ENCODE results near the gene ZNF132. TPM values are rescaled to one million over a fixed set of nuclear protein-coding genes. Genes with fewer than 3 reads are reported as not detected.
"Not testable (repeated sequence)": the region's sequence is repeated elsewhere in the genome, so short reads cannot be mapped to it uniquely, and the experiment has no call there.

The ZNF132 gene
- polyA plus RNA-seq, 1 experiment, result 2.7 TPM

- TF ChIP-seq, protein P1, sequence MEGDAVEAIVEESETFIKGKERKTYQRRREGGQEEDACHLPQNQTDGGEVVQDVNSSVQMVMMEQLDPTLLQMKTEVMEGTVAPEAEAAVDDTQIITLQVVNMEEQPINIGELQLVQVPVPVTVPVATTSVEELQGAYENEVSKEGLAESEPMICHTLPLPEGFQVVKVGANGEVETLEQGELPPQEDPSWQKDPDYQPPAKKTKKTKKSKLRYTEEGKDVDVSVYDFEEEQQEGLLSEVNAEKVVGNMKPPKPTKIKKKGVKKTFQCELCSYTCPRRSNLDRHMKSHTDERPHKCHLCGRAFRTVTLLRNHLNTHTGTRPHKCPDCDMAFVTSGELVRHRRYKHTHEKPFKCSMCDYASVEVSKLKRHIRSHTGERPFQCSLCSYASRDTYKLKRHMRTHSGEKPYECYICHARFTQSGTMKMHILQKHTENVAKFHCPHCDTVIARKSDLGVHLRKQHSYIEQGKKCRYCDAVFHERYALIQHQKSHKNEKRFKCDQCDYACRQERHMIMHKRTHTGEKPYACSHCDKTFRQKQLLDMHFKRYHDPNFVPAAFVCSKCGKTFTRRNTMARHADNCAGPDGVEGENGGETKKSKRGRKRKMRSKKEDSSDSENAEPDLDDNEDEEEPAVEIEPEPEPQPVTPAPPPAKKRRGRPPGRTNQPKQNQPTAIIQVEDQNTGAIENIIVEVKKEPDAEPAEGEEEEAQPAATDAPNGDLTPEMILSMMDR (IDR thresholded peaks at IDR 0.05; ENCODE audit: insufficient read depth, low read depth, low read length), result no peak
- ChIA-PET POLR2A (no interaction called here), CTCF (interaction anchor here (1.6 kb wide), 1 partner anchor 46 kb away, joined by 4 read pairs; the partner anchor contains the start of gene ZBTB45)
- Histone ChIP-seq H3K4me3 (ENCODE audit: low read depth, low read length) (no peak overlapping the region), H3K27me3 (ENCODE audit: control insufficient read depth, insufficient read depth, low read length) (no peaks in the 10 kb centered on the region), H3K36me3 (ENCODE audit: control insufficient read depth, insufficient read depth, low read length) (peaks cover 14% of the 10 kb centered on the region)
- no peak for DNase-seq (ENCODE audit: low read depth)
Measured at GRCh38 chr19:58473775-58474174, 33.8 kb upstream of the ZNF132 start.

GRCh38 chr19:58471736-58472135 is 31.8 kb upstream of the ZNF132 start:
- Histone ChIP-seq H3K27me3 (ENCODE audit: control insufficient read depth, insufficient read depth, low read length) (no peaks in the 10 kb centered on the region), H3K36me3 (ENCODE audit: control insufficient read depth, insufficient read depth, low read length) (peaks cover 14% of the 10 kb centered on the region), H3K4me3 (ENCODE audit: low read depth, low read length) (no peak overlapping the region)
- DNase-seq (ENCODE audit: low read depth), result no peak
- ChIA-PET POLR2A (no interaction called here), CTCF (no interaction called here)
- TF ChIP-seq, protein P1 (IDR thresholded peaks at IDR 0.05; ENCODE audit: insufficient read depth, low read depth, low read length), result no peak

DNA sequence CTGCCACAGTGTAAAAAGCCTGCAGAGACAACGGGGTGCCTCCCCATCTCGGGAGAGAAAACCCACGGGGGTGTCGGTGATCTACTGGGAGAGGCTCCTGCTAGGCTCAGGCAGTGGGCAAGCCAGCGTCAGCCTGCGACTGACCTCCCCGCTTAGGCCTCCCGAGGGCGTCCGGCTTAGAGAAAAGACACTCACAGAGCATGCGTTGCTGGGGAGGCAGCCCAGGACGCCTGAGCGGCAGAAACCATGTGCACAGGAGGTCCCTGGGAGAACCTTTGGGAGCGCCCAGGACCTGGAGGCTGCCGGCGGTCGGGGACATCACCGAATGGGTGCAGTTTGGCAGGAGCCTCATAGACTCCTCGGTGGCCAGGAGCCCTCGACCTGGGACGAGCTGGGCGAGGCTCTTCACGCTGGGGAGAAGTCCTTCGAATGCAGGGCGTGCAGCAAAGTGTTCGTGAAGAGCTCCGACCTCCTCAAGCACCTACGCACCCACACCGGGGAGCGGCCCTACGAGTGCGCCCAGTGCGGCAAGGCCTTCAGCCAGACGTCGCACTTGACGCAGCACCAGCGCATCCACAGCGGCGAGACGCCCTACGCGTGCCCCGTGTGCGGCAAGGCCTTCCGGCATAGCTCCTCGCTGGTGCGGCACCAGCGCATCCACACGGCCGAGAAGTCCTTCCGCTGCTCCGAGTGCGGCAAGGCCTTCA is 31.0 kb upstream of the ZNF132 start:
- CTCF ChIA-PET, POLR2A ChIA-PET: not testable (repeated sequence)

DNA sequence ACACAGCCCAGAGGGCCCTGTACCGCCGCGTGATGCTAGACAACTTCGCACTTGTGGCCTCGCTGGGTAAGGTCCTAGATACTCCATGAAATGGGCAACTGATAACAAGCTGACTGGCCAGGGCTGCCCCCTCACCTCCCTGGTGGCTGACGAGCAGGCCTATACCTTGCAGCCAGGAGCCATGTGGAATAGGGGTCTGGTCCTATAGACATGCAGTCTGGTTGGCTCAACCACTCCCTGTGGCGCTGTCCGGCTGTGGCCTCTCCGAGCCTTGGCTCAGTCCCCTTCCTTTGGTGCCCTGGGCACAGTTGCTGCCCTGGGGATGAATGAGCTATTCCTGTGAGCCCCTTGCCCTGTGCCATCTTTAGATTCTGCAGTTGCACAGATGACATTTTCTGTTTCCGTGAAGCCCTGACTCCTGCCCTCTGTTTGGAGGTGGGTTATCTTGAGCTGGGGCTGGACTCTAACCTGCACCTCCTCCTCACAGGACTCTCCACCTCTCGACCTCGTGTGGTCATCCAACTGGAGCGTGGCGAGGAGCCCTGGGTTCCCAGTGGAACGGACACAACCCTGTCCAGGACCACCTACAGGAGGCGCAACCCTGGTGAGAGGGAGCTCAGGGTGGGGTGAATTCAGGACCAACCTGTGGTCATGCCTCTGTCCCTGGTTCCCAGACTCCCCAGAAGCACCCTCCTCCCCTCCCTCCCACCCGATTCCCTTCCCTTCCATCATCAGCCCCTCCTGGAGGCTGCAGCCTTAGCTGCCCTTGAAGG is 29.5 kb upstream of the ZNF132 start:
- Histone ChIP-seq H3K27me3 (ENCODE audit: control insufficient read depth, insufficient read depth, low read length) (no peaks in the 10 kb centered on the region), H3K4me3 (ENCODE audit: low read depth, low read length) (no peak overlapping the region), H3K36me3 (ENCODE audit: control insufficient read depth, insufficient read depth, low read length) (peaks cover 14% of the 10 kb centered on the region)
- TF ChIP-seq, protein P1 (IDR thresholded peaks at IDR 0.05; ENCODE audit: insufficient read depth, low read depth, low read length), result no peak
- POLR2A ChIA-PET, result no interaction called here
- DNase-seq (ENCODE audit: low read depth), result no peak
- CTCF ChIA-PET, result no interaction called here

More for the DNA sequence above, 31.0 kb upstream of the ZNF132 start:
- H3K36me3 ChIP-seq (ENCODE audit: control insufficient read depth, insufficient read depth, low read length), result peaks cover 14% of the 10 kb centered on the region
- DNase-seq (ENCODE audit: low read depth); H3K27me3 ChIP-seq (ENCODE audit: control insufficient read depth, insufficient read depth, low read length); H3K4me3 ChIP-seq (ENCODE audit: low read depth, low read length): not testable (repeated sequence)

GRCh38 chr19:58468216-58468839 is 28.4 kb upstream of the ZNF132 start:
- no peak for DNase-seq (ENCODE audit: low read depth)
- Histone ChIP-seq H3K27me3 (ENCODE audit: control insufficient read depth, insufficient read depth, low read length) (no peaks in the 10 kb centered on the region), H3K36me3 (ENCODE audit: control insufficient read depth, insufficient read depth, low read length) (peaks cover 14% of the 10 kb centered on the region), H3K4me3 (ENCODE audit: low read depth, low read length) (peak overlapping the region; percentile 1; the same call in 1 of the 2 replicates)
- POLR2A ChIA-PET, result no interaction called here
- CTCF ChIA-PET, result no interaction called here
- TF ChIP-seq, protein P1 (IDR thresholded peaks at IDR 0.05; ENCODE audit: insufficient read depth, low read depth, low read length), result no peak

Data from BJ (cell line).